ENCODE data around the gene AHRR. TPM values are rescaled to one million over a fixed set of nuclear protein-coding genes. Genes with fewer than 3 reads are reported as not detected.

Gene AHRR
- total RNA-seq, 1 experiment from 2014 or later = 1.3 TPM

DNA sequence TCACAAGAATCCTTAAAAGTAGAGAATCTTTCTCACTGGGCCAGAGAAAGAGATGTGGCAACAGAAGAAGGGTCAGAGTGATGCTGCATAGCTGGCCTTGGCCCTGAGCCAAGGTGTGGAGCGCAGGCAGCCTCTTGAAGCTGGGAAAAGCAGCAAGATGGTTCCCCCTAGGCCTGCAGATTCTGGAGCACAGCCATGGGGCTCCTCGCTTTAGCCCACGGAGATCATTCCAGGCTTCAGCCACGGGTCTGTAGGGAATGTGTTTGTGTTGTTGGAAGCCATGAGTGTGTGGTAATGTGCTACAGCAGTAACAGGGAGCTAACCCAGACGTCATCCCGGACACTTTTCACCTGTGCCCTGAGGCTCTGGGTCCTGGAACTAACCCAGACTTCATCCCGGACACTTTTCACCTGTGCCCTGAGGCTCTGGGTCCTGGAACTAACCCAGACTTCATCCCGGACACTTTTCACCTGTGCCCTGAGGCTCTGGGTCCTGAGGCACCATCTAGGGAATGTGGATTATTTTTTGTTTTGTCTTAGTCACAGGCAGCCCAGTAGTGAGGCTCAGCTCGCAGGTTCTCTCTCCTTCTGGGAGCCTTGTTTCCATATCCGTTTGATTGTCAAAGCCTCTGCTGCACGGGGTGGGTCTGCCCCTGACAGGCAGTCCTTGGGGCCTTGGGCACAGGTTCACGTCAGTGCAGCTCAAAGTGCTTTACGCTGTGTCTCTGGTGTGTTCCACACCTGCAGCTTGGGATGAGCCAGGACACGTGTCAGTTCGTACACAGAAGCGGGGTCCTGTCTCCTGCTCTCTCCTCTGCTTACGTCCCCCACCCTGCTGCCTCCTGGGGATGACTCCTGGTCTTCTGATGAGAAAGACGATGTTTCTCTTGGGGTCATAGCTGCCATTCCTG lies 65.2 kb downstream of the AHRR start:
- peaks cover 22% of the 10 kb centered on the region for H3K4me1 Mint-ChIP-seq (ENCODE audit: low read depth, unreplicated experiment)
- peaks cover 9% of the 10 kb centered on the region for H3K9me3 Mint-ChIP-seq (ENCODE audit: low read depth, unreplicated experiment)
- TF ChIP-seq, protein P1, sequence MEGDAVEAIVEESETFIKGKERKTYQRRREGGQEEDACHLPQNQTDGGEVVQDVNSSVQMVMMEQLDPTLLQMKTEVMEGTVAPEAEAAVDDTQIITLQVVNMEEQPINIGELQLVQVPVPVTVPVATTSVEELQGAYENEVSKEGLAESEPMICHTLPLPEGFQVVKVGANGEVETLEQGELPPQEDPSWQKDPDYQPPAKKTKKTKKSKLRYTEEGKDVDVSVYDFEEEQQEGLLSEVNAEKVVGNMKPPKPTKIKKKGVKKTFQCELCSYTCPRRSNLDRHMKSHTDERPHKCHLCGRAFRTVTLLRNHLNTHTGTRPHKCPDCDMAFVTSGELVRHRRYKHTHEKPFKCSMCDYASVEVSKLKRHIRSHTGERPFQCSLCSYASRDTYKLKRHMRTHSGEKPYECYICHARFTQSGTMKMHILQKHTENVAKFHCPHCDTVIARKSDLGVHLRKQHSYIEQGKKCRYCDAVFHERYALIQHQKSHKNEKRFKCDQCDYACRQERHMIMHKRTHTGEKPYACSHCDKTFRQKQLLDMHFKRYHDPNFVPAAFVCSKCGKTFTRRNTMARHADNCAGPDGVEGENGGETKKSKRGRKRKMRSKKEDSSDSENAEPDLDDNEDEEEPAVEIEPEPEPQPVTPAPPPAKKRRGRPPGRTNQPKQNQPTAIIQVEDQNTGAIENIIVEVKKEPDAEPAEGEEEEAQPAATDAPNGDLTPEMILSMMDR (IDR thresholded peaks at IDR 0.05; ENCODE audit: unreplicated experiment) = no peak
- CTCF ChIA-PET = no interaction called here
- no TSS peak for BruUV-seq (replicated peaks)
- intact Hi-C loops (cut with micrococcal nuclease; ENCODE audit: unreplicated experiment) = no loop called here
- no peak overlapping the region for H3K4me3 Mint-ChIP-seq (ENCODE audit: low read depth, unreplicated experiment)
- H3K27me3 Mint-ChIP-seq (ENCODE audit: unreplicated experiment) = peaks cover 24% of the 10 kb centered on the region
- H3K36me3 Mint-ChIP-seq (ENCODE audit: insufficient read depth, unreplicated experiment) = peaks cover 11% of the 10 kb centered on the region
- DNase-seq = no peak
- no peak overlapping the region for H3K27ac Mint-ChIP-seq (ENCODE audit: unreplicated experiment)

DNA sequence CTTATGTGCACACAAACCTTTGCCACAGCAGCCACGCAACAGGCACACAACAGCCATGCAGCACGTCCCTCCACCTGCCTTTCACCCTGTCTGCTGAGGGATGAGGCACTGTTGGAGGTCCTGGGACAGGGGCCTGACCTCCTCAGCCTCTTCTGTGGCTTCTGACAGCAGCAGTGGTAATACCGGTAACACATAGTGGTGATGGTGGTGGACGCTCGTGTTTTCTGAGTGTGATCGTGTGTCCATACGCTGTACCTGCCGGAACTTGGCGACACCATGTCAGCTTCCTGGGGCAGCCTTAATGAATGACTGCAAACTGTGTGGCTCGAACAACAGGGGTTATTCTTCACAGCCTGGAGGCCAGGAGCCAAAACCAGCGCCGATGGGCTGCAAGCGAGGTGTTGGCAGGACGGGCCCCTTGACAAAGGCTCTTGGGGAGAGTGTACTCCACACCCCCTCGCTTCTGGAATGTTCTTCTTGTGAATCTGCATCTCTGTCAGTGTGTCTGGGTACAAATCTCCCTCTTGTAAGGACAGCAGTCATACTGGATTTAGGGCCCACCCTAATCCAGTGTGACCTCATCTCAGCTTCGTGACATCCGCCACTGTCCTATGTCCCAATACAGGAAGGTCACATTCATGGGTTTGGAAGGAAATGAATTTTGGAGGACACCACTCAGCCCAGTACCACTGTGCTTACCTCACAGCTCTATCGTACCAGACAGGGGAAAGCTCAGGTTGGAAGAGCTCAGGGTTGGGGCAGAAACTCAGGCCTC lies 66.2 kb downstream of the AHRR start:
- CTCF ChIA-PET = no interaction called here
- H3K27ac Mint-ChIP-seq (ENCODE audit: unreplicated experiment) = no peak overlapping the region
- H3K4me1 Mint-ChIP-seq (ENCODE audit: low read depth, unreplicated experiment) = peaks cover 26% of the 10 kb centered on the region
- TF ChIP-seq, protein P1 (IDR thresholded peaks at IDR 0.05; ENCODE audit: unreplicated experiment) = no peak
- H3K4me3 Mint-ChIP-seq (ENCODE audit: low read depth, unreplicated experiment) = no peak overlapping the region
- peaks cover 5% of the 10 kb centered on the region for H3K9me3 Mint-ChIP-seq (ENCODE audit: low read depth, unreplicated experiment)
- DNase-seq = no peak
- intact Hi-C loops (cut with micrococcal nuclease; ENCODE audit: unreplicated experiment) = no loop called here
- H3K36me3 Mint-ChIP-seq (ENCODE audit: insufficient read depth, unreplicated experiment) = peaks cover 11% of the 10 kb centered on the region
- H3K27me3 Mint-ChIP-seq (ENCODE audit: unreplicated experiment) = peaks cover 28% of the 10 kb centered on the region
- no TSS peak for BruUV-seq (replicated peaks)

DNA sequence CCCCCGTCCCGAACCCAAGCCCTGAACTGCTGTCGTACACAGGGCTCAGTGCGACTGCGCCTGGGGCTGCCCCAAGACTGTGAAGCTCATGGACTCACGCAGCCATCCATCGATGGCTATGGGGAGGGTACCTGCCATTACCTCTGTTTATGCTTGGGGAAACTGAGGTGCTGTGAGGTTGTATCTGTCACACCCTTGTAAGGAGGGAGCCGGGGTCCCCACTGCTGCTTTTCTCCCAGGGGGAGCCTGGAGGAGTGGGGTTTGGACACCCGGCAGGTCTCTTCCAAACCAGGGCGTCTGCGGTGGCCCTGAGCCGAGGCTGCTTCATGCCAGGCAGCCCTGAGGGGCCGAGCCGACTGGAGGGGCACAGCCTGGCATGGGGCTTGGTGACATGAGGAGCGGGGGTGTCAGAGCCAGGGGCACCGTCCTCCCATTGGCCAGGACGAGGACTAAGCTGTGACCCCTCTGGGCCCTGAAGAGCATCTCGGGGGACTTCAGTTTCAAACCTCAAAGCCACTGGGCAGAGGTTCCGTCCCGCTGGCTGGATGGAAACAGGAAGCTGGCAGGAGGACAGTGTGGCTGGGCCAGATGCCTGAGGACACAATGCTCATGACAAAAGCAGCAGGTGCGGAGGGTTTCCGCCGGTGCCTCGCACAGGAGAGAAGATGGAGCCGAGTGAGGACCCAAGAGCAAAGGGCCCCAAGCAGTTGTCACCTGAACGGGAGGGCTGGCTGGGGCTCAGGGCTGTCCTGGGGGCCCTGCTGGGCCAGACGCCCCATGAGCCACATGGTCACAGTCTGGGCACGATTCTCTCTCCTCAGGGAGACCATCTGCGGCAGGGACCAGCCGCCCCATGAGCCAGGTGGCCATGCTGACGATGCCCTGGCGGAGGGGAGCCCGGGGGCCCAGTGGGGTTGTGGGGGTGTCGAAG lies 67.0 kb downstream of the AHRR start:
- Mint-ChIP-seq H3K4me1 (ENCODE audit: low read depth, unreplicated experiment) (peaks cover 34% of the 10 kb centered on the region), H3K27me3 (ENCODE audit: unreplicated experiment) (peaks cover 37% of the 10 kb centered on the region), H3K27ac (ENCODE audit: unreplicated experiment) (no peak overlapping the region), H3K9me3 (ENCODE audit: low read depth, unreplicated experiment) (peaks cover 5% of the 10 kb centered on the region), H3K4me3 (ENCODE audit: low read depth, unreplicated experiment) (no peak overlapping the region), H3K36me3 (ENCODE audit: insufficient read depth, unreplicated experiment) (peaks cover 11% of the 10 kb centered on the region)
- TF ChIP-seq, protein P1 (IDR thresholded peaks at IDR 0.05; ENCODE audit: unreplicated experiment) = no peak
- CTCF ChIA-PET = no interaction called here
- BruUV-seq (replicated peaks) = no TSS peak
- no peak for DNase-seq
- intact Hi-C loops (cut with micrococcal nuclease; ENCODE audit: unreplicated experiment) = no loop called here

DNA sequence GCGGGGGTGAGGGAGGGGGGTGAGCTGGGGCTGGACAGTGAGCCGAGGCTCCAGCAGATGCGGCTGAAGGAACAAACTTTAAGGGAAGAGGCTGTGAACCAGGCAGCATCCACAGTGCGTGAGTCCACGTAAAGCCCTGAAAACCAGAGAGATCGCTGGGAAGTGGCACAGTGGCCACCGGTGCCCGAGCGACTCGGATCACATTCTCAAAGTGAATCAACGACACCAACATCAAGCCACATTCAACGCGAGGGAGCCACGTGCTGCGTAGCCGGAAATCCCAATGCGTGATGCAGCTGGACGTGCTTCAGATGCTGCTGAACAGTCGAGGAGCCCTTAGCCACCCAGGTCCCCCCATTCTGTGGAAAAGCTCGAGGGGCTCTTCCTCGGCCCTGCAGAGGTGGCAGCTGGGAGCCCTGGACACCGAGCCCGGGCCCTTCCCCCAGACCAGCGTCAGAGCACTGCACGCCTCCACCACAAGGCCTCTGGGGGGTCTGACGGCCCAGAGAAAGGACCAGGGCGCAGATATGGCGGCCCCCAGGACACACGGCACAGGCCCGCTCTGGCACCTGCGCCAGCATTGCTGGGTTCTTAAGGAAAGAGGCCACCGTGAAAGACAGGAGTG lies 67.8 kb downstream of the AHRR start:
- no TSS peak for BruUV-seq (replicated peaks)
- Mint-ChIP-seq H3K27ac (ENCODE audit: unreplicated experiment) (no peak overlapping the region), H3K4me3 (ENCODE audit: low read depth, unreplicated experiment) (no peak overlapping the region), H3K9me3 (ENCODE audit: low read depth, unreplicated experiment) (peaks cover 3% of the 10 kb centered on the region), H3K27me3 (ENCODE audit: unreplicated experiment) (peaks cover 40% of the 10 kb centered on the region), H3K4me1 (ENCODE audit: low read depth, unreplicated experiment) (peaks cover 35% of the 10 kb centered on the region), H3K36me3 (ENCODE audit: insufficient read depth, unreplicated experiment) (peaks cover 11% of the 10 kb centered on the region)
- intact Hi-C loops (cut with micrococcal nuclease; ENCODE audit: unreplicated experiment) = no loop called here
- CTCF ChIA-PET = no interaction called here
- DNase-seq = no peak
- TF ChIP-seq, protein P1 (IDR thresholded peaks at IDR 0.05; ENCODE audit: unreplicated experiment) = no peak

Measured in Calu3 (cell line).